ENCODE data around the gene TRPM1.

DNA sequence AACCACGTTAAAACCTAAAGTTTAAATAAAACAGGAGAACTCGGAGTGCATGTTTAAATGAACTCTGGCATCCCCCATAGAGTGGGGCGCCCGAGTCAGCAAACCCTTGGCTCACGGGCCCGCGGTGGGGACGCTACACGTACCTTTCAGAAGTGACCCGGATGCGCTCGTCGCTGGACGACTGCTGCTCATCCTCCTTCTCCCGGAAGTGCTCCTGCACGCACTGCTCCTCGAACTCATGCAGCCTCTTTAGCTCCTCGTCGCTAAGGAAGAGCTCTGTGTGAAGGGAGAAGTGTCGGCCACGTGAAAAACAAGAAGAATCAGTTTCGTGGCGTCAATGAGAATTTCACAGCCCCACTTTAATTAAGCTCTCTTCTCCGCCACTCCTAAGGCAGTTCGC lies 75.5 kb downstream of the TRPM1 start:
- TF ChIP-seq POLR2A (IDR thresholded peaks at IDR 0.05; ENCODE audit: low read depth, low read length) (no peak), TAF1 (IDR thresholded peaks at IDR 0.05; ENCODE audit: borderline replicate concordance, low read depth, low read length) (no peak)
